ENCODE measurements around the gene RBMS3. TPM values are rescaled to one million over a fixed set of nuclear protein-coding genes. Genes with fewer than 3 reads are reported as not detected.

RBMS3 gene
- total and polyA plus RNA-seq, 2 of the 13 experiments (the other 11 are each of a cell fraction or from before 2014, with no cell fraction given), result not detected

GRCh38 chr3:29991198-29991597 lies 710.3 kb downstream of the RBMS3 start:
- Histone ChIP-seq H3K4me1 (ENCODE audit: insufficient read depth, low read length) (no peaks in the 10 kb centered on the region), H3K4me2 (ENCODE audit: low read depth, low read length) (no peak overlapping the region), H3K27me3 (ENCODE audit: control insufficient read depth in 1 of 2, insufficient read depth in 2 of 2, low read length in 2 of 2) (peaks cover 0 to 2% of the 10 kb centered on the region in 2 experiments; a peak in 2 of 5 replicates), H3K27ac (ENCODE audit: extremely low read length, insufficient read depth, low read length) (no peak overlapping the region), H3K79me2 (ENCODE audit: insufficient read depth, low read length) (no peaks in the 10 kb centered on the region), H3K9me3 (ENCODE audit: low read length) (no peaks in the 10 kb centered on the region), H4K20me1 (ENCODE audit: insufficient read depth, low read length) (no peaks in the 10 kb centered on the region), H2AFZ (ENCODE audit: low read length) (no peak overlapping the region), H3K36me3 (replicated peaks in 1 of 2; ENCODE audit: control insufficient read depth in 1 of 2, insufficient read depth in 2 of 2, low read length in 2 of 2) (no peaks in the 10 kb centered on the region), H3K9ac (ENCODE audit: insufficient read depth, low read depth, low read length) (no peak overlapping the region), H3K4me3 (replicated peaks in 1 of 3; ENCODE audit: insufficient read depth in 1 of 3, low read depth in 2 of 3, low read length in 3 of 3) (no peak overlapping the region)
- ATAC-seq (no peak), FAIRE-seq (no peak), DNase-seq (ENCODE audit: low spot score) (no peak)
- ChIA-PET CTCF (ENCODE audit: low intra/inter-chr PET ratio, low total read pairs) (no interaction called here), POLR2A (no interaction called here)
- intact Hi-C loops (cut with micrococcal nuclease; ENCODE audit: unreplicated experiment), result no loop called here
- no TSS peak for BruUV-seq (replicated peaks)
- in situ Hi-C loops (cut with HindIII; ENCODE audit: extremely low pct_ligation_motif_present, low pct_unique_long_range_greater_than_20kb), result no loop called here
- TF ChIP-seq ZNF567 (CRISPR knock-in tag; IDR thresholded peaks at IDR 0.05; ENCODE audit: borderline replicate concordance), result no peak
- no peak for TF ChIP-seq SRF (IDR thresholded peaks at IDR 0.05; ENCODE audit: low read depth, low read length)
- no peak for TF ChIP-seq ZNF776 (CRISPR knock-in tag; IDR thresholded peaks at IDR 0.05)
- no peak for TF ChIP-seq ZBTB1 (CRISPR knock-in tag; IDR thresholded peaks at IDR 0.05; ENCODE audit: borderline replicate concordance)
- TF ChIP-seq EED (CRISPR knock-in tag; IDR thresholded peaks at IDR 0.05), result no peak
- TF ChIP-seq KDM3A (CRISPR knock-in tag; IDR thresholded peaks at IDR 0.05; ENCODE audit: low read depth), result no peak
- TF ChIP-seq POLR2AphosphoS2 (IDR thresholded peaks at IDR 0.05; ENCODE audit: low read depth, low read length), result no peak
- no peak for TF ChIP-seq THAP11 (CRISPR knock-in tag; IDR thresholded peaks at IDR 0.05)
- TF ChIP-seq RFX5 (IDR thresholded peaks at IDR 0.05; ENCODE audit: low read depth, low read length), result no peak
- no peak for TF ChIP-seq EZH2 (conservative IDR thresholded peaks at IDR 0.05; ENCODE audit: low read depth, low read length)
- TF ChIP-seq DNMT3B (CRISPR knock-in tag; conservative IDR thresholded peaks at IDR 0.05), result no peak
- no peak for TF ChIP-seq AGO2 (optimal IDR thresholded peaks at IDR 0.05; ENCODE audit: low read depth, low read length)
- no peak for TF ChIP-seq ZNF672 (CRISPR knock-in tag; IDR thresholded peaks at IDR 0.05)
- TF ChIP-seq, protein P1, sequence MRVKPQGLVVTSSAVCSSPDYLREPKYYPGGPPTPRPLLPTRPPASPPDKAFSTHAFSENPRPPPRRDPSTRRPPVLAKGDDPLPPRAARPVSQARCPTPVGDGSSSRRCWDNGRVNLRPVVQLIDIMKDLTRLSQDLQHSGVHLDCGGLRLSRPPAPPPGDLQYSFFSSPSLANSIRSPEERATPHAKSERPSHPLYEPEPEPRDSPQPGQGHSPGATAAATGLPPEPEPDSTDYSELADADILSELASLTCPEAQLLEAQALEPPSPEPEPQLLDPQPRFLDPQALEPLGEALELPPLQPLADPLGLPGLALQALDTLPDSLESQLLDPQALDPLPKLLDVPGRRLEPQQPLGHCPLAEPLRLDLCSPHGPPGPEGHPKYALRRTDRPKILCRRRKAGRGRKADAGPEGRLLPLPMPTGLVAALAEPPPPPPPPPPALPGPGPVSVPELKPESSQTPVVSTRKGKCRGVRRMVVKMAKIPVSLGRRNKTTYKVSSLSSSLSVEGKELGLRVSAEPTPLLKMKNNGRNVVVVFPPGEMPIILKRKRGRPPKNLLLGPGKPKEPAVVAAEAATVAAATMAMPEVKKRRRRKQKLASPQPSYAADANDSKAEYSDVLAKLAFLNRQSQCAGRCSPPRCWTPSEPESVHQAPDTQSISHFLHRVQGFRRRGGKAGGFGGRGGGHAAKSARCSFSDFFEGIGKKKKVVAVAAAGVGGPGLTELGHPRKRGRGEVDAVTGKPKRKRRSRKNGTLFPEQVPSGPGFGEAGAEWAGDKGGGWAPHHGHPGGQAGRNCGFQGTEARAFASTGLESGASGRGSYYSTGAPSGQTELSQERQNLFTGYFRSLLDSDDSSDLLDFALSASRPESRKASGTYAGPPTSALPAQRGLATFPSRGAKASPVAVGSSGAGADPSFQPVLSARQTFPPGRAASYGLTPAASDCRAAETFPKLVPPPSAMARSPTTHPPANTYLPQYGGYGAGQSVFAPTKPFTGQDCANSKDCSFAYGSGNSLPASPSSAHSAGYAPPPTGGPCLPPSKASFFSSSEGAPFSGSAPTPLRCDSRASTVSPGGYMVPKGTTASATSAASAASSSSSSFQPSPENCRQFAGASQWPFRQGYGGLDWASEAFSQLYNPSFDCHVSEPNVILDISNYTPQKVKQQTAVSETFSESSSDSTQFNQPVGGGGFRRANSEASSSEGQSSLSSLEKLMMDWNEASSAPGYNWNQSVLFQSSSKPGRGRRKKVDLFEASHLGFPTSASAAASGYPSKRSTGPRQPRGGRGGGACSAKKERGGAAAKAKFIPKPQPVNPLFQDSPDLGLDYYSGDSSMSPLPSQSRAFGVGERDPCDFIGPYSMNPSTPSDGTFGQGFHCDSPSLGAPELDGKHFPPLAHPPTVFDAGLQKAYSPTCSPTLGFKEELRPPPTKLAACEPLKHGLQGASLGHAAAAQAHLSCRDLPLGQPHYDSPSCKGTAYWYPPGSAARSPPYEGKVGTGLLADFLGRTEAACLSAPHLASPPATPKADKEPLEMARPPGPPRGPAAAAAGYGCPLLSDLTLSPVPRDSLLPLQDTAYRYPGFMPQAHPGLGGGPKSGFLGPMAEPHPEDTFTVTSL (CRISPR knock-in tag; IDR thresholded peaks at IDR 0.05; ENCODE audit: borderline replicate concordance), result no peak
- TF ChIP-seq ZBTB38 (CRISPR knock-in tag; IDR thresholded peaks at IDR 0.05), result no peak
